SH-SY5Y (cell line): ENCODE measurements around the gene MROH8.

Experiments used
- GATA2 ChIP-seq: IDR thresholded peaks from 2 replicates; pipeline ENCODE4 v1.6.1; 2011; ENCODE audit warnings: mild to moderate bottlenecking, low read depth, low read length
- GATA3 ChIP-seq: IDR thresholded peaks from 2 replicates; pipeline ENCODE4 v1.6.1; 2011; ENCODE audit warnings: low read depth, mild to moderate bottlenecking, low read length, moderate library complexity

DNA sequence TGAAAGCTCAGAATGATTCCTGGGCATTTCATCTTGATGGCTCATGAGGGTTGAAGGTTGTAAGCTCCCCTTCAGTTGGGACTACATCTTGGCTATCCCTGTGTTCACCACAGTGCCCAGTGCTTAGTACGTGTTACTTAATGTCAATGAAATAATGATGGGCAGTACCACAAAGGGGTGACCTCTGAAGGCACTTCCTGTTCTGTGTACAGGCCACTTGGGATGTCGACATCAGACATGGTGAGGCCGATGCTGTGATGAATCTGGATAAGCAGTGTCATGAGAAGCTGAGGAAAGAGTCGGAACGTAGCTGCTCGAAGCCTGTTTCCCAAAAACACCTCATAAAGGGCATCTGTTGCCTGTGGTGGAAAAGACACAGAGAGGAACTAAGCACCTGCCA, 55.9 kb downstream of the MROH8 start:
- TF ChIP-seq GATA2 = no peak
- no peak for TF ChIP-seq GATA3
